Left ventricle myocardium inferior (tissue), 1 donor: ENCODE results near the gene FAM163A. TPM values are rescaled to one million over a fixed set of nuclear protein-coding genes. Genes with fewer than 3 reads are reported as not detected.

ENCODE experiments used
- DNase-seq: peaks from one replicate; pipeline ENCODE4 v3.0.0-alpha.2; 2020
- H3K27ac ChIP-seq: fragments of 200-600 bp; replicated peaks from 2 replicates; pipeline ENCODE4 v1.8.0; 2021
- H3K27me3 ChIP-seq: fragments of 200-600 bp; 2 replicates; pipeline ENCODE4 v1.8.0; 2021; ENCODE audit warnings: low read depth
- H3K36me3 ChIP-seq: fragments of 200-600 bp; 2 replicates; pipeline ENCODE4 v1.8.0; 2021
- H3K4me1 ChIP-seq: fragments of 200-600 bp; 2 replicates; pipeline ENCODE4 v1.8.0; 2021
- H3K4me3 ChIP-seq: fragments of 200-600 bp; 2 replicates; pipeline ENCODE4 v1.8.0; 2021; ENCODE audit warnings: mild to moderate bottlenecking, moderate library complexity
- H3K9me3 ChIP-seq: fragments of 200-600 bp; replicated peaks from 2 replicates; pipeline ENCODE4 v1.8.0; 2021
- intact Hi-C: fragments of 100-400 bp; cut with micrococcal nuclease; formaldehyde crosslinking; loops from one replicate; pipeline ENCODE4 v1.11.0; 2022
- total RNA-seq: library from RNA; stranded (reverse); fragmentation: NEBNext Ultra II Directional; extraction: Animal tissue kit (Norgen Biotek cat#: 25700); gene quantifications from one replicate; pipeline ENCODE4 v1.2.1, GENCODE V29; 2021
- TF ChIP-seq, protein P1 (sequence below): fragments of 200-600 bp; IDR thresholded peaks from 2 replicates; pipeline ENCODE4 v1.8.0; 2021; ENCODE audit warnings: antibody characterized with exemption, mild to moderate bottlenecking, borderline replicate concordance
- donor health status: DM: no; HTN: yes; CAD: no; lungs with severe emphysema.

FAM163A gene
- total RNA-seq, 1 donor from 2014 or later: 0.16 TPM

DNA sequence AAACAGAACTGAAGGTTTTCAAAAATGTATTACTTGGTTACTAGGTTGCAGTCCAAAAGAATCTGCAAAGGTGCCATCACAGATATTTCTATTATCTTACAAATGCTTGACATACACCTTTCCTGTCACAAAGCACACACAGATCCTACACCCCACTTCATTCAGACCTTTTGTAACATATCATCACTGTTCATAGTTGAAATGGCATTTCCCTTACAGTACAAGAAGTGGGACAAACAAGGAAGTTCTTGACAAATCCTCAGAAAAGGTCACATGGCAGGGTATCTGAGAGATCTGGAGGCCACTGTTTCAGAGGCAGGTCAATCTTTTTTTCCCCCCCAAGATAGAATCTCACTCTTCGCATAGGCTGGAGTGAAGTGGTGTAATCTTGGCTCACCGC lies 113.2 kb downstream of the FAM163A start:
- H3K9me3 ChIP-seq: no peaks in the 10 kb centered on the region
- H3K27me3 ChIP-seq: no peaks in the 10 kb centered on the region
- no peak overlapping the region for H3K4me3 ChIP-seq
- DNase-seq: no peak
- H3K4me1 ChIP-seq: no peaks in the 10 kb centered on the region
- H3K27ac ChIP-seq: no peak overlapping the region
- TF ChIP-seq, protein P1, sequence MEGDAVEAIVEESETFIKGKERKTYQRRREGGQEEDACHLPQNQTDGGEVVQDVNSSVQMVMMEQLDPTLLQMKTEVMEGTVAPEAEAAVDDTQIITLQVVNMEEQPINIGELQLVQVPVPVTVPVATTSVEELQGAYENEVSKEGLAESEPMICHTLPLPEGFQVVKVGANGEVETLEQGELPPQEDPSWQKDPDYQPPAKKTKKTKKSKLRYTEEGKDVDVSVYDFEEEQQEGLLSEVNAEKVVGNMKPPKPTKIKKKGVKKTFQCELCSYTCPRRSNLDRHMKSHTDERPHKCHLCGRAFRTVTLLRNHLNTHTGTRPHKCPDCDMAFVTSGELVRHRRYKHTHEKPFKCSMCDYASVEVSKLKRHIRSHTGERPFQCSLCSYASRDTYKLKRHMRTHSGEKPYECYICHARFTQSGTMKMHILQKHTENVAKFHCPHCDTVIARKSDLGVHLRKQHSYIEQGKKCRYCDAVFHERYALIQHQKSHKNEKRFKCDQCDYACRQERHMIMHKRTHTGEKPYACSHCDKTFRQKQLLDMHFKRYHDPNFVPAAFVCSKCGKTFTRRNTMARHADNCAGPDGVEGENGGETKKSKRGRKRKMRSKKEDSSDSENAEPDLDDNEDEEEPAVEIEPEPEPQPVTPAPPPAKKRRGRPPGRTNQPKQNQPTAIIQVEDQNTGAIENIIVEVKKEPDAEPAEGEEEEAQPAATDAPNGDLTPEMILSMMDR: no peak
- peaks cover 39% of the 10 kb centered on the region for H3K36me3 ChIP-seq
- intact Hi-C loops: no loop called here

DNA sequence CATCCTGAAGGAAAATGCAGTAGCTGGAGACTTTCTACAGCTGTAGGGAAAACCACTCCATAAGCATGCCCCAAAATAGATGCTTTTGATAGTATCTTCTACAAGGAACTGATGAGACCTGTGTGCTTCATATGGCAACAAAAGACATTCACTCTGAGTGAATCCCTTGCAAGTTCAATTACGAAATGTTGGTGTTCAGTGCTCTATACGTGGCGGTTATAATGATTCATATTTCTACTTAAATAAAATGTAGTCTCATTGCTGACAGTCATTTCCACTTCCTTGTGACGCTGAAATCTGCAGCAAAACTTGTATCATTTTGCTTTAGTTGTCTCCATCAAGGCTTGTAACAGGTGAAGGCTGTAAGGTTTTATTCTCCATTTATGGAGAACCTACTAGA lies 113.9 kb downstream of the FAM163A start:
- no peaks in the 10 kb centered on the region for H3K4me1 ChIP-seq
- no peak overlapping the region for H3K4me3 ChIP-seq
- intact Hi-C loops: no loop called here
- peaks cover 38% of the 10 kb centered on the region for H3K36me3 ChIP-seq
- DNase-seq: no peak
- H3K27ac ChIP-seq: no peak overlapping the region
- TF ChIP-seq, protein P1: no peak
- H3K27me3 ChIP-seq: no peaks in the 10 kb centered on the region
- no peaks in the 10 kb centered on the region for H3K9me3 ChIP-seq

DNA sequence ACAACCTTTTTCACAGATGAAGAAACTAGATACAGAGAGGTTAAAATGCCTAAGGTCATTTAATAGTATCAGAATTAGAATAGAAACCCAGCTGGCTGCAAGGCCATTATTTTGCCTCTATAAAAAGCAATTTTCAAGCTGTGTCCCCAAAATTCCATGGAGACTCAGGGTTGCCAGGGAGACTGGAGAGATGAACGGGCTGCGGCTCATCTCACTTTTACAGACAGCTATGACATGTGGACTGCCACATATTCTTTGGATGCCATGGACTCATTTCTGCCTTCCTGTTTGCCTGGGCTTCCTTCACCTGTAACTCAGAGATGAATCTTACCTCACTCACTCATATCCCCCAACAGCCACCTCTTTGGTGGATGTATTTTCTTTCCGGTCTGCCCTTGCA lies 117.6 kb downstream of the FAM163A start:
- no peak for DNase-seq
- peaks cover 46% of the 10 kb centered on the region for H3K36me3 ChIP-seq
- intact Hi-C loops: no loop called here
- H3K4me1 ChIP-seq: peaks cover 8% of the 10 kb centered on the region
- no peaks in the 10 kb centered on the region for H3K27me3 ChIP-seq
- H3K9me3 ChIP-seq: no peaks in the 10 kb centered on the region
- H3K27ac ChIP-seq: no peak overlapping the region
- no peak overlapping the region for H3K4me3 ChIP-seq
- TF ChIP-seq, protein P1: no peak

DNA sequence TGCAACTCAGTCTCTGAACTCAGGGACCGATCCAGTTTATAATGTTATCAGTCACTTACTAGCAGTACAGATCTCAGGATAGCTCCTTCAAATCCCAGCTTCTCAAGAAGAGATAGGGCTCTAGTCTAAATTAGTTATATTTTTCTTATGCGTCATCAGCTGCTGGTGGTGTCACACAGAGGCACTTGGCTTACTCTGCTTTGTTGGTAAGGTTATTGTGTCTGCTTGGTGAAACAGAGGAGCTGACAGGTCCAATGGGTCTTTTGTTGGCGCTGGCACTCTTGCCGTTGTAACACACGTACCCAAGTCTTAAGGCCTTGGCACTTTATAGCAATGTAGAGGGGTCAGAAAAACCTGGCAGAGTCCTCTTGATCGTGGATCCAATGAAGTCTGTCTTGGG lies 122.3 kb downstream of the FAM163A start:
- Histone ChIP-seq H3K4me3 (no peak overlapping the region), H3K27me3 (no peaks in the 10 kb centered on the region), H3K27ac (peak overlapping the region; percentile 32), H3K9me3 (no peaks in the 10 kb centered on the region), H3K36me3 (peaks cover 47% of the 10 kb centered on the region), H3K4me1 (peaks cover 18% of the 10 kb centered on the region)
- DNase-seq: no peak
- intact Hi-C loops: no loop called here
- TF ChIP-seq, protein P1: no peak

Other genes starting within 250 kb of the FAM163A start
- gene NPHS2, start 167.3 kb upstream of the FAM163A start, total RNA-seq: not detected
- not detected for gene TDRD5, start 151.5 kb upstream of the FAM163A start, total RNA-seq
- 48.1 TPM for gene TOR1AIP2, start 134.5 kb downstream of the FAM163A start, total RNA-seq
- gene TOR1AIP1, start 139.0 kb downstream of the FAM163A start, total RNA-seq: 40.7 TPM
- 34.7 TPM for gene CEP350, start 211.5 kb downstream of the FAM163A start, total RNA-seq